ENCODE results near the gene CSNK2A1. TPM values are rescaled to one million over a fixed set of nuclear protein-coding genes. Genes with fewer than 3 reads are reported as not detected.
A peak's percentile ranks its signal among the peaks of the same experiment; 100 is the strongest.
"Not testable (repeated sequence)": the region's sequence is repeated elsewhere in the genome, so short reads cannot be mapped to it uniquely, and the experiment has no call there.

The CSNK2A1 gene
- total RNA-seq, result 63.0 and 74.8 TPM in 2 replicates

DNA sequence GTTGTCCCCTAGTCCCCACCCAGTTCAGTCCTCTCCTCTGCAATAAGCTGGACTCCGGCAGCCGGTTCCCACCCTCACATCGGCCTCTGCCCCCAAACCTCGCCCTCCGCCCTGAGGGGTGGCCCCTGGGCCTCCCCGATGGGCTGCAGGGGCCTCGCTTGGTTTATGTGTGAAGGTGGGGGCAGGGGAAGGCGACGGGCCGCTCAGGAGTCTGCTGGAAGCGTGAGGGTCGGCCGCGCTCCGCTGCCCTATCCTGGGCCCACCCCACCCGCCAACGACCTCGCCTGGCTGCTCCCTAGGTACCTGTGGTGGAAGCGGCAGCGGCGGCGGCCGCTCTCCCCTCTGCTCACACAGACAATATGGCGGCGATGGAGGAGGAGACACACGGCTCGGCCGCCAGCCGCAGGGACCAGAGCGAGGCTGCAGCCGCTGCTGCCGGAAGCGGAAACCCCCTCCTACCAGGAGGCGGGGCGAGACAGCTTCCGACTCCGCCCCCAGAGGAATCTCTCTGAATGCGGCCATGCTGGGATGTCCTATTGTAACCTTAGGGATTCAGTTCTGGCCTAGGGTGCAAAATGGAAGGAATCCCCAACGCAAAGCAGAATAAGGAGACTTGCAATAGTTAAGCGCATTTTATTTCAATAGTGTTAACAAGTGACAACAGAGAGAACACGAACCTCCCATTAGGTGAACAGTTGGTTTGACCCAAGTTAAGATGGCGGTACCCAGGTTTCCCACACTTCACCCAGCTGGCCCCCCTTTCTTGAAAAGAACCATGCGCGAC, at the start of gene CSNK2A1:
Gene CSNK2A1, minus strand, starts transcription at position 422 of the 784 bp plus-strand sequence. CDS start 35,239 bp downstream, outside the sequence.
- DNase-seq (ENCODE audit: low read depth in 2 of 2), result peak; percentile 96 to 97

DNA sequence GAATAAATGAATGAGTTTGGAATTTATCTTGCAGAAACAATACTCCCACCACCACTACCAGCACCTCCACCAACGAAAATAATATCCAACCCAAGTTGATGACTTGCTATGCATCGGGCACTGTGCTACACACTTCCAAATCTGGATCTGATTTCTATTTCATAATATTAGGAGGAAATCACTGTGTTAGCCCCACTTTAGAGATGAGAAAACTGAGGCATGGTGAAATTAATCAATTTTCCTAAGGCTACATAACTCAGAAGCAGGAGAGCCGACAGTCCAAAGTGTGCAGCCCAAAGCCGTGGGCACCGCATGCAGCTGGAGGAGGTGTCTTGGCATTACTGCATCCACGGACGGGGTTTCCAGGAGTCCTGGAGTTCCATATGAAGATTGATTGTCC, 48.9 kb upstream of the CSNK2A1 start:
- DNase-seq (ENCODE audit: low read depth in 2 of 2), result no peak

DNA sequence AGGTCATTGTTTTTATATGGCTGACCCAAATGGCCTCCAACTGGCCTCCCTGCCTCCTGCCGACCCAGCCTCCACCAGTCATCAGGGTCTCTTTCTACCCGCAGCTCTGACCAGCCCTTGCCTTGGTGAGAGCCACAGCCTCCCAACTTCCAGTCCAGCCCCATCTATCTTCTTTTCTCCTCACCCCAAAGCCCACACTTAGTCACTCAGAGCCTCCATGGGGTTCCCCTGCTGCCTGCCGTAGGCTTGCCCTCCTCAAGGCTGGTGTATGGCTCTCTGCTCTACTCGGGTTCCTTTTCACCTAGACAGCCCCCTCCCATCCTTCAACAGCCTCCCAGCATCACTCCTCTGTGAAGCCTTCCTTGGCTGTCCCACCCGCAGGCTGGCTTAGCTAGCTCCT, 48.4 kb upstream of the CSNK2A1 start:
- DNase-seq (ENCODE audit: low read depth in 2 of 2), result no peak

DNA sequence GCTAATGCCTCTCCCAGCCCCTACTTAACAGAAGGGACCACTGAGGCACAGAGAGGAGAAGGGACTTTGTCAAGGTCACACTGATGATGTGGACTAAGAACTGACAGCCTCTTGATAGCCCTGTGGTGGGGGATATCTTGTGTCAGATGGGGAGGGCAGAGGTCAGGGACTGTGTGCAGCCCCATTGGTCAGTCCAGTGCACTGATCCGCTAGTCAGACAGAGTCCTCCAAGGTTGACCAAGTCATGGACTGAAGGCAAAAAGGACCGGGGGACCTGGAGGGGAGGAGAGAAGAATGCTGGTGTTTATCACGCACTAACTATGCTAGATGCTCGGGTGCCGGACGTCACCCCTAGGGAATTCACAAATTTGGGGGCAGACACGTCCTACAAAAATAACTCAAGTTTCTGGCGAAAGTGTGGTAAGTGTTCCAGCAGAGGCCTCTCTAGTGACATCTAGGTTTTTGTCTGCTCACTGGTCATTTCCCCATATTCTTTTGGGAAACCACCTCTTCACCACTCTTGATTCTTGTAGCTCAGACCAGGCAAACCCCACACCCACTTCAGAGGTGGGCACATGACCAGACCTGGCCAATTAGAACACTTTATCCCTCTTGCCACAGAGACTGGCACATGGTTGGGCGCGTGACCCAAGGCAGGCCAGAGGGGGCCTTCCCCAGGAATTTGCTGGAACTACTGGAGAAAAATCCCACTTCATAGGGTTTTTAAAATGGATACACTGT, 45.5 kb upstream of the CSNK2A1 start:
- DNase-seq (ENCODE audit: low read depth in 2 of 2), result no peak

DNA sequence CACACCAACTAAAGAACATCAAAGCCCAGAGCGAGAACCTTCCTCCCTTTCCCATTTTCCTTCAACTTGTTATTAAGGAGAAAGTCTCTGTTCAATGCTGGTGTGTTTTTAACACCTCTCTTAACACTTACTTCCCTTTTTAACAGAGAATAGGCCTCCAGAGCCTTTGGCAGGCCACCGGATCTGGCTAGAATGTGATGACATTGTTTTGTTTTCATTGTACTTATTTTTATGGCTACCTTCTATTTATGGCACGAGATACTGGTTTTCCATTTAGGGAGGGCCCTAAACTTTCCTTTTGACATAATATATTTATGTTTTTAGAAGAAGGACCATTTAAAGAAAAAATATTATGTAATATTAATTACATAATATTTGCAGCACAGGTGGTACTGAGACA, 44.9 kb upstream of the CSNK2A1 start:
- peak in 1 of 2 donors; percentile 89 for DNase-seq (ENCODE audit: low read depth in 2 of 2)

DNA sequence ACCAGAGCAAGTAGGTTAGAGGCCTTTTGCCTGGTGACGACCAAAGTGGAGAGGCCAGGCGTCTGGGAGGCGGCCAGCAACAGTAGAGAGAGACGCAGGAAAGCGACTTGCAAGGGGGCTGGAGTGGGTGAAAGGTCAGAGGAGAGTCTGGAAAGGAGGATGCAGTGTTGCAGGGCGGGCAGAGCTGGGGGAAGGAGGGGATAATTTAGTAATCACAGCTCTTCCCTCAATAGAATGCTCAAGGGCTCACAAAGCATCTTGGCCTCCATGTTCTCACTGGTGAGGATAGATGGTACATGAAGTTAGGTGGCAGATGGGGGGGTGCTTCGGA, 41.3 kb upstream of the CSNK2A1 start:
- no peak for DNase-seq (ENCODE audit: low read depth in 2 of 2)

DNA sequence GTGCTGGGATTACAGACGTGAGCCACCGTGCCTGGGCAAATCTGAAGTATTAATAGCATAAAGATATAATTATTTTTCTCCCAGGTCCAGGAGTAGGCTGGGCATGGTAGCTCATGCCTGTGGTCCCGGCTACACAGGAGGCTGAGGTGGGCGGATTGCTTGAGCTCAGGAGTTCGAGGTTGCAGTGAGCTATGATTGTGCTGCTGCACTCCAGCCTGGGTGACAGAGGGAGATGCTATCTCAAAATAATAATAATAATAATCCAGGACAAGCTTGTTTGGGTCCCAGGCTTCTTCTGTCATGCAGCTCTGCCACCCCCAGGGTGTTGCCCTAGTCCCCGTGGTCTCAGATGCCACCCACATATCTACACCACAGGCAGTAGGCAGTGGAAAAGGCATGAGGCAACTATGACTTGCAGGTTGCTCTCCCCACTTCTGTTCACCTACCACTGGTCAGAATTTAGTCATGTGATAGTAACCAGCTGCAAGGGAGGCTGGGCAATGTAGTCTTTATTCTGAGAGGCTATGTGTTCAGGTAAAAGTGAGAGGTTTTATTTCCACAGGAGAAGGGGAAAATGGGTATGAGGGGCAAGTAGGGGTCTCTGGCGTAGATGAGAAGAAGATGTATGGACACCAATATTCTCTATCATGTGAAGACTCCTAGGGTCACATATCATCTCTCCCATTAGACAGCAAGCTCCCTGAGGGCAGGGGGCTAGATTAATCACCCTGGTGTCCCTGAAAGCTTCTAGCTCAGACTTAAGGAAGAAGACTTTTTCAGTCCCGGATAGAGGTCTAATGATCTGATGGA, 40.8 kb upstream of the CSNK2A1 start:
- DNase-seq (ENCODE audit: low read depth in 2 of 2), result peak in 1 of 2 donors; percentile 42

DNA sequence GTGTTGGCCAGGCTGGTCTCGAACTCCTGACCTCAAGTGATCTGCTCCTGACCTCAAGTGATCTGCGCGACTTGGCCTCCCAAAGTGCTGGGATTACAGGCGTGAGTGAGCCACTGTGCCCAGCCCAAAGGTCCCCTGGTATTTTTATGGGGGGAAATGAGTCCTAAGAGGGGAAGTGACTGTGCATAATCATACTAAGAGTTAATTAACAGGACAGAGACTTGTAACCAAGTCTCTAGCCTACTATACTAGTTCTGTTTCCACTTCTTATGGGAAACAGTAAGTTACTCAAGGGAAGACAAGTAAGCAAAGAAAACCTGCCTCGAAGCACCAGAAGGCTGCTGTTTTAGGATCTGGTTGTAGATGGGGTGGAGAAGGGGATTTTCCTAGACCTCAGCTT, 38.6 kb upstream of the CSNK2A1 start:
- no peak for DNase-seq (ENCODE audit: low read depth in 2 of 2)

DNA sequence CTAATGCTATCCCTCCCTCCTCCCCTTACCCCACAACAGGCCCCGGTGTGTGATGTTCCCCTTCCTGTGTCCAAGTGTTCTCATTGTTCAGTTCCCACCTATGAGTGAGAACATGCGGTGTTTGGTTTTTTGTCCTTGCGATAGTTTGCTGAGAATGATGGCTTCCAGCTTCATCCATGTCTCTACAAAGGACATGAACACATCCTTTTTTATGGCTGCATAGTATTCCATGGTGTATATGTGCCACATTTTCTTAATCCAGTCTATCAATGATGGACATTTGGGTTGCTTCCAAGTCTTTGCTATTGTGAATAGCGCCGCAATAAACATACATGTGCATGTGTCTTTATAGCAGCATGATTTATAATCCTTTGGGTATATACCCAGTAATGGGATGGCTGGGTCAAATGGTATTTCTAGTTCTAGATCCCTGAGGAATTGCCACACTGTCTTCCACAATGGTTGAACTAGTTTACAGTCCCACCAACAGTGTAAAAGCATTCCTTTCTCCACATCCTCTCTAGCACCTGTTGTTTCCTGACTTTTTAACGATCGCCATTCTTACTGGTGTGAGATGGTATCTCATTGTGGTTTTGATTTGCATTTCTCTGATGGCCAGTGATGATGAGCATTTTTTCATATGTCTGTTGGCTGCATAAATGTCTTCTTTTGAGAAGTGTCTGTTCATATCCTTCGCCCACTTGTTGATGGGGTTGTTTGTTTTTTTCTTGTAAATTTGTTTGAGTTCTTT, 35.5 kb upstream of the CSNK2A1 start:
- DNase-seq (ENCODE audit: low read depth in 2 of 2), result not testable (repeated sequence)

DNA sequence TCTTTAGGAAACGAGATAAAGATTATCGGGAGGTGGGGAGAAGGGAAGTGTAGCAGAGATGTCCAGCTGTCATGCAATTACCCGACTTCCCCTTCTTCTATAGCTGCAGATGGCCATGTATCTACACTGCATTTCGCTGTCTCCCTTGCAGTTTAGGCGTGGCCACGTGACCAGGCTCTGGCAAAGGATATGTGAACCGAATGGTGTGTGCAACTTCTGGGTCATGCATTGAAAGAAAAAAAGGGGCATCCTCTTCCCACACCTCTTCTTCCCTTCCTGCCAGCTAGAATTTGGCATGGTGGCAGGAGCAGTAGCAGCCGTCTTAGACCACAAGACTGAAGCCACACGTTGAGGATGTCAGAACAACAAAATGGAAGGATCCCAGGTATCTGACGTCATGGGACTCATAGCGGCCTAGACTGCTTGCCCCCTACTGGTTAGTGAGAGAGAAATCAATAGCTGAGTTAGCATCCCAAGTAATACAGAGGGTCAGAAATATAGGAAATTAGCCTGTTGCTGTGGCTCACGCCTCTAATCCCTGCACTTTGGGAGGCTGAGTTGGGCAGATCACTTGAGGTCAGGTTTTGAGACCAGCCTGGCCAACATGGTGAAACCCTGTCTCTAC, 33.7 kb upstream of the CSNK2A1 start:
- DNase-seq (ENCODE audit: low read depth in 2 of 2), result peak; percentile 30 to 83

DNA sequence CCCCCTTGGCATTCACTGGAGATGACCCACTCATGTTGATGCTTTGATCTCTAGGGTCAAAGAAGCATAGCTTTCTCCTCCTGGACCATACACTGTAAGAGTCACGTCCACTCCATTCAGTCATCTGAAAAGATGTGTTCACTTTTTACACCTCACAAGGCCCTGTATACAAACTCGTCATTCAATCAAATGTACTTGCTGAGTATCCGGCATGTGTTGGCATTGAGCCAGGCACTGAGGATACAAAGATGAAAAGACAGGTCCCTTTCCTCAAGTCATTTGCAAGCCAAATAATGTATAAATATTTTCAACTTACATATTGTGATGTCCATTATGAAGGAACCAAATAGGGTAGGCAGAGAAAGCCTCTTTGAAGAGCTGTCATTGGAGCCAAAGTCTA, 32.6 kb upstream of the CSNK2A1 start:
- DNase-seq (ENCODE audit: low read depth in 2 of 2), result peak; percentile 16 to 56

DNA sequence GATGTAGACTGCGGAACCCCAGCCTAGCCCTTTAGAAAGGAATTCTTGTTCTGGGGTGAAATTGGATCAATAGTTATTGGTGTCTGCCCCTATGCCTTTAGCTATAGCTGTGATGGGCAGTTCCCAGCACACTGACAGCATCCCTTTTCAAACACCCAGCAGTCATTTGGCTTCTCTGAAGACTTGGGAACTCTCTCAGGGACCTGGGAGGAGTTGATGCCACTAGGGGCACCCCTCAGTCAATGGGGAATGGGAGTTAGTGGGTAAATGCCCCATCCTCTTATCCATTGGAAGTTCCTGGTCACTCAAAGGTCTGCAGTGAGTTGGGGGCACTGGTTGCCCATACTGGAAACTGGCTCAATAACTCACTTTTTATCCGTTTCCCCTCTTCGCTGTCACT, 31.6 kb upstream of the CSNK2A1 start:
- DNase-seq (ENCODE audit: low read depth in 2 of 2), result no peak

DNA sequence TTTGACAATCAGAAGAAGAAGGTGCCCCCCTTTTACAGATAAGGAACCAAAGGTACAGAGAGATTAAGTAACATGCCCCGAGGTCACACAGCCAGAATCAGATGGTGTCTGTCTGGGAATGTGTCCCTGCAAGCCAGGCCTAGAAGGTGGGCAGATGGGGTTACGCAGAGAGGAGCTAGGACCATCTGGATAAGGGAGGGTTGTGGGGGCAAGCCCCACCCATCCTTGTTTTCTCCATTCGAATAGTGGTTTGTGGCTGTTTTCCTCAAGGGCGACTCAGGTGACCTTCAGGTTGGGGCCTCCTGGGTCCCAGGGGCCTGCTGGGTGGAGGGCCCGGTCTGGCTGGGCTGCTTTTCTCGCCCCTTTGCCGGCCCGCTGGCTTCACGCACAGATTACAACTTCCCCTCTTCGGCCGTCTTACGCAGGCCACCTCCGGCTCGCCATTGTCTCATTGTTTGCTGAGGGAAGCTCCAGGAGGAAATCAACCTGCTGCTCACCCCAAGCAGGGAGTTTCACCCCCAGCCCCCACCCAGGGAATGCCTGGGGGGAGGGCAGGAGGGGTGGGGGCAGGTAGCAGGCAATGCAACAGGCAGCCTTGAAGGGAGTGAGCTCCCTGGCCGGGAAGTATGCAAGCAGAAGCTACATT, 30.8 kb upstream of the CSNK2A1 start:
- DNase-seq (ENCODE audit: low read depth in 2 of 2), result peak in 1 of 2 donors; percentile 44

DNA sequence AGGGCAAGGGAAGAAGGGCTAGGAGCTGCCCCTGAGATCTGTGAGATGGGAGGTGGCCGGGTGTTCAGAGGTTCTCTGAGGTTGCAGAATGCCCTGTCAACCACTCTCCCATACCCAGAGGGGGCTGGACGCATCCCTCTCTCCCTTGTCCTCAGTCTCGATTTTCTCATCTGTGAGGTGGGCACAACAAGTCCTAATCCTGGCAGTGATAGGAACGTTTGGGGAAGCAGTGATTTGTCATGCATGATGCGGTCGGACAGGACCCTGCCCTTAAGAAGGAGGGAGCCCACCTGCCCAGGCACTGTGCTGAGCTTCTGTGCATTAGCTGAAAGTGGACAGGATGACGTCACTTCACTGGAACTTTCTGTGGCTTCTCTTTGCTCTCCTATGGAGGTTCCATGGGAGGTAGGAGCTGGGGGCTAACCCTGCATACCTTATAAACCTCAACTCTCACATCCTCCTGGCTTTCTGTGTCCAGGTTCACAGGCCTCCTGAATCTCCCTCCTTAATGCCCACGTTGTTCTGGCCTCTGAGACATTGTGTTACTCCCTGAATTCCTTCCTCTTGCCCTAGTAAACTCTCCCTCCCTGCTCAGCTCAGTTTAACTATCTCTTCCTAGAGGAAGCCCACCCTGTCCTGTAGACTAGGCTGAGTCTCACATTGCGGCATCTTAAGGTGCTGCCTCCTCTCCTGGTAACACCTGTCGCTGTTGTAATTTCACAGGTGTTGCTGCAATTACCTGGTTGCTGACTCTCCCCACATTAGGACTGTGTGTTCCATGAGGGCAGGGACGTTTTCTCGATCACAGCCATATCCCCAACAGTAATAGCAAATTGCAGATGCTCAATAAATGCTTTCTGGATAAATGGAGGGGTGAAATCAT, 30.1 kb upstream of the CSNK2A1 start:
- no peak for DNase-seq (ENCODE audit: low read depth in 2 of 2)

DNA sequence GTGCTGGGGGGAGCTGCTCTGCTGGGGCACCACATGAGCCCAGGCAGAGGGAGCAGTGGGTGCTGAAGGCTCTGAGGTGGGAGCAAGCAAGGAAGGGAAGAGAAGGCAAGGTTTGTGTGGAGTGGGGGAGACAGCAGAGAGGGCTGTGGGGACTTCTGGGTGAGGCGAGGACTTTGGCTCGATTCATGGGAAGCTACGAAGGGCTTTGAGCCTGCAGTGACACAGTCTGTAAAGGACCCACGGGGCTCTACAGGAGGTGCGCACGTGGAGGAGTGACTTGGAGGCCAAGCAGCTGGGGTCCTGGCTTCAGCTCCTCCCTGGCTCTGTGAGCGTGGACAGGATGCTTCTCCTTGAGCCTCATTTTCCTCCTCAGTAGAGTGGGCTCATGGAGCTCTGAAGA, 29.1 kb upstream of the CSNK2A1 start:
- no peak for DNase-seq (ENCODE audit: low read depth in 2 of 2)

DNA sequence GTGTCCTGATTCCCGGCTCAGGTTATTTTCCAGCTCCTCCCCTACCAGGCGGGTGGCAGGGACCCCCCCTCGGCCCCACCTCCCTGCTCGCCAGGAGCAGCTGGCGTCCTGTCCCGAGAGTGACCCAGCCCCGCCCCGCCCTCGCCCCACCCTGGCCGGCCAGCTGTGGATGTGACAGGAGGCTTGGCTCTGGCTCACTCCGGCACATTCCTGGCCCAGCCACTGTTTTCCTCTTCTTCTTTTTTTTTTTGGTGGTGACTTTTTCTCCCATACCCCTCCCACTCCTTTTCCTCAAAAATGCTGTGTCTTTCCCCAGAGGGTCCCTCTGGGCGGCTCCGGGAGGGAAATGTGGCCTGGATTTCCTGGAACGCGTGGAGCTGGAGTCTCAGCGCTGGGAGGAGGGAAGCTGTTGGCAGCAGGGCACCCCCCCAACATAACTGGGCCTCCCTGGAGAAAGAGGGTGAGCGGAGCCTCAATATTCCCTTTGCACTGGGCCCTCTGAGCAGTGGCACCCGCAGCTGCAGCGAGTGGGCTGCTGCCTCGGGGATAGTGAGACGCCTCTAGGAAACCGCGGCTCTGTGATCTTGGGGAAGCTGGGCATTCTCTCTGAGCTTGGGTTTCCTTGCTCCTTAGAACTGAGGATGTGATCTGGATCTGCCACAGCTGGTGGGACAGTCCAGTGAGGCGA, 28.3 kb upstream of the CSNK2A1 start:
- DNase-seq (ENCODE audit: low read depth in 2 of 2), result peak in 1 of 2 donors; percentile 68

DNA sequence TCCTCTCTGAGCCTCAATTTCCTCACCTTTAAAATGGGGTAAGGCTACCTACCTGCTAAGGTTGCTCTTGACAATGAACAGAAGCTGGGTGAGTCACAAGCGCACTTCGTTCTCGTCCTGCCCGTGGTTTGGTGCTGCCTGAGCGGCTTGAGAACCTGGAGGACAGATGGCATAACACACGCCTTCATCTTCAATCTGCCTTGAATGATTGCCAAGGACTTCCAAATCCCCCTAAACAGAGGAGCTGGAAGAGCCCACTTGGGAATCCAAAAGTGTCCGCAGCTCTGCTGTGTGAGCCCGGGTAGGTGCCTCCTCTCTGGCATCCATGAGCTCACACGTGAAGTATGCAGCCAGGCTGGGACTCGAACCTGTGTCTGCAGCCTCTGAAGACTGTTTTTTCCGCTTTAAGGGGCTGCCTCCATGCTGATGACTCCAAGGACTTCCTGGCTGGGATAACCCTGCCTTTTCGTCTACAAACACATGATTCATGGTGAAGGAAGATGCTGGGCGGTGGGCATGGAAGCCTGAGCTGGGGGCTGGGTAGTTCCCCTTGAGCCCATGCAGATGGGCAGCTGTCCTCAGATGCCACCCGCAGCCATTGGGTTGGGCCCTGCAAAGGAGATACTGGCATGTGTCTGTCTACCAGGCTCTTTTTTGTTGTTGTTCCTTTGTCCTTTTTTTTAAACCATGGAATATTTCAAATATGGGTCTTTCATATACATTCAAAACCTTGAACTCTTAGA, 25.3 kb upstream of the CSNK2A1 start:
- no peak for DNase-seq (ENCODE audit: low read depth in 2 of 2)

DNA sequence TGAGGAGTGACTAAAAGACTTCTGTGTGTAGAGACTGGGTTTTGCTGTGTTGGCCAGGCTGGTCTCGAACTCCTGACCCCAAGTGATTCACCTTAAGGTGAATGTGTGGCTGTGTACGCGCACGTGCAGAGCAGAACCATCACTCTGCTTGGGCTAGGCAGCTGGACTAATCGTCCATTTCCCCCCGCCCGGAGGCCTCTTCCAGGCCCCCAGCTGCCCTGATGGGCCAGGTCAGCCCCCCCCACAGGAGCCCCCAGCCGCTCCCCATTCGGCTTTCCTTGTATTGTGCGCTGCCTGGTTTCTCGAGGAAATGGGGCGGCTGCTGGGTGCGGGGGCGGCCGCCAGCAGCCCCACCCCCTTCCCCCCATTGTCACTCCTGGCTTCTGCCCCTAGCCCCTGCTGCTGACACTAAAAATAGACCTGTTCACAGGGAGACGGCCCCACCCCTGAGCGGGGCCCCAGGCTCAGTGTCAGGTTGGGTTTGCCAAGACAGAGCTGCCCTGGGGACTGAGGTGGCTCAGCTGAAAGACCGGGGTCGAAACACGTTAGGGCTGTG, 24.6 kb upstream of the CSNK2A1 start:
- no peak for DNase-seq (ENCODE audit: low read depth in 2 of 2)

All from lung microvascular endothelial cell (primary cell).